HepG2 (cell line): Measurements from ENCODE around the gene CEACAM3. TPM values are rescaled to one million over a fixed set of nuclear protein-coding genes. Genes with fewer than 3 reads are reported as not detected.

Source experiments
- ELF1 ChIP-seq: sonication (generic); formaldehyde crosslinking; IDR thresholded peaks from 2 replicates; pipeline ENCODE4 v1.4.0; 2020; ENCODE audit warnings: missing genetic modification reagents
- GZF1 ChIP-seq: sonication (generic); formaldehyde crosslinking; IDR thresholded peaks from 2 replicates; pipeline ENCODE4 v1.5.1; 2020; ENCODE audit warnings: mild to moderate bottlenecking, missing genetic modification reagents
- HMG20A ChIP-seq: IDR thresholded peaks from 2 replicates; pipeline ENCODE4 v1.6.1; 2016; ENCODE audit warnings: borderline replicate concordance
- HNF1A ChIP-seq, 2 experiments: sonication (generic) in 1 of 2; formaldehyde crosslinking in 1 of 2; IDR thresholded peaks; 2 replicates each; pipeline versions ENCODE4 v1.4.0 to v1.6.1; 2016 to 2020; ENCODE audit warnings: borderline replicate concordance in 1 of 2, low read depth in 1 of 2, mild to moderate bottlenecking in 1 of 2, missing genetic modification reagents in 1 of 2
- KDM6A ChIP-seq: IDR thresholded peaks from 2 replicates; pipeline ENCODE4 v1.6.1; 2016; ENCODE audit warnings: low read depth
- KLF16 ChIP-seq, 2 experiments: sonication (generic) in 1 of 2; formaldehyde crosslinking in 1 of 2; IDR thresholded peaks; 2 replicates each; pipeline versions ENCODE4 v1.6.1 to v1.8.0; 2016 to 2023; ENCODE audit warnings: missing genetic modification reagents in 2 of 2, missing compliant biosample characterization in 1 of 2
- PAF1 ChIP-seq: IDR thresholded peaks from 2 replicates; pipeline ENCODE4 v1.6.1; 2016; ENCODE audit warnings: missing genetic modification reagents, missing compliant biosample characterization
- PHF5A ChIP-seq: IDR thresholded peaks from one replicate; pipeline ENCODE4 v1.6.1; 2018; ENCODE audit warnings: low read depth, missing genetic modification reagents; ENCODE audit not compliant: unreplicated experiment
- SIN3A ChIP-seq: IDR thresholded peaks from 2 replicates; pipeline ENCODE4 v1.6.1; 2011; ENCODE audit warnings: low read depth, mild to moderate bottlenecking, control low read depth, low read length, borderline replicate concordance
- SOX6 ChIP-seq, 2 experiments: fragments of 450-650 bp in 1 of 2; sonication (generic) in 1 of 2; formaldehyde crosslinking in 1 of 2; IDR thresholded peaks; 2 replicates each; pipeline versions ENCODE4 v1.4.0 to v1.6.1; 2017 to 2020; ENCODE audit warnings: antibody characterized with exemption in 1 of 2, mild to moderate bottlenecking in 1 of 2, missing genetic modification reagents in 1 of 2
- TCF12 ChIP-seq, 2 experiments: fragments of 450-650 bp in 1 of 2; sonication (generic) in 1 of 2; formaldehyde crosslinking in 1 of 2; IDR thresholded peaks; 2 replicates each; pipeline versions ENCODE4 v1.6.1 to v1.8.0; 2017 to 2022; ENCODE audit warnings: antibody characterized with exemption in 1 of 2, mild to moderate bottlenecking in 1 of 2, missing genetic modification reagents in 1 of 2, moderate library complexity in 1 of 2
- TEAD2 ChIP-seq: sonication (generic); formaldehyde crosslinking; IDR thresholded peaks from 2 replicates; pipeline ENCODE4 v1.9.0; 2021; ENCODE audit warnings: missing genetic modification reagents
- TFDP2 ChIP-seq: sonication (generic); formaldehyde crosslinking; IDR thresholded peaks from 2 replicates; pipeline ENCODE4 v1.4.0; 2020; ENCODE audit warnings: missing genetic modification reagents
- ZNF234 ChIP-seq: sonication (generic); formaldehyde crosslinking; conservative IDR thresholded peaks from 2 replicates; pipeline ENCODE4 v1.5.1; 2020; ENCODE audit warnings: mild to moderate bottlenecking, missing genetic modification reagents
- ZNF253 ChIP-seq: sonication (generic); formaldehyde crosslinking; IDR thresholded peaks from 2 replicates; pipeline ENCODE4 v1.8.0; 2022; ENCODE audit warnings: mild to moderate bottlenecking, missing genetic modification reagents, borderline replicate concordance
- ZNF703 ChIP-seq: sonication (generic); formaldehyde crosslinking; IDR thresholded peaks from 2 replicates; pipeline ENCODE4 v1.5.1; 2020; ENCODE audit warnings: missing genetic modification reagents, mild to moderate bottlenecking, moderate library complexity, borderline replicate concordance
- ZNF749 ChIP-seq: sonication (generic); formaldehyde crosslinking; IDR thresholded peaks from 2 replicates; pipeline ENCODE4 v1.8.0; 2022; ENCODE audit warnings: mild to moderate bottlenecking, missing genetic modification reagents, moderate library complexity, borderline replicate concordance
- ZSCAN20 ChIP-seq: sonication (generic); formaldehyde crosslinking; IDR thresholded peaks from 2 replicates; pipeline ENCODE4 v1.4.0; 2020; ENCODE audit warnings: missing genetic modification reagents, mild to moderate bottlenecking, borderline replicate concordance
- polyA plus RNA-seq, 8 experiments: library from polyadenylated mRNA; depleted of rRNA in 3 of 8; stranded (reverse) in 7 of 8; unstranded in 1 of 8; fragments of >200 nt; fragmentation: Illumina TruSeq in 4 of 8; extraction: Trizol in 4 of 8; gene quantifications; 2 replicates each; pipeline versions ENCODE4 v1.2.1 to v1.2.3, GENCODE V29; 2011 to 2016; ENCODE audit warnings: low read depth in 4 of 8, missing spikeins in 1 of 8, mixed read lengths in 1 of 8; ENCODE audit not compliant: insufficient read depth in 1 of 8
- total RNA-seq, 5 experiments: library from RNA; depleted of rRNA; stranded (reverse); fragments of >200 nt; fragmentation: Illumina TruSeq; extraction: Trizol; gene quantifications; 2 replicates each; pipeline ENCODE4 v1.2.3, GENCODE V29; 2016; ENCODE audit warnings: low read depth in 1 of 5
- TF ChIP-seq, protein P1 (sequence below): sonication (generic); formaldehyde crosslinking; IDR thresholded peaks from 2 replicates; pipeline ENCODE4 v1.4.0; 2020; ENCODE audit warnings: missing genetic modification reagents

The CEACAM3 gene
- total and polyA plus RNA-seq, 2 of the 13 experiments (the other 11 are each of a cell fraction or from before 2014, with no cell fraction given), result not detected

DNA sequence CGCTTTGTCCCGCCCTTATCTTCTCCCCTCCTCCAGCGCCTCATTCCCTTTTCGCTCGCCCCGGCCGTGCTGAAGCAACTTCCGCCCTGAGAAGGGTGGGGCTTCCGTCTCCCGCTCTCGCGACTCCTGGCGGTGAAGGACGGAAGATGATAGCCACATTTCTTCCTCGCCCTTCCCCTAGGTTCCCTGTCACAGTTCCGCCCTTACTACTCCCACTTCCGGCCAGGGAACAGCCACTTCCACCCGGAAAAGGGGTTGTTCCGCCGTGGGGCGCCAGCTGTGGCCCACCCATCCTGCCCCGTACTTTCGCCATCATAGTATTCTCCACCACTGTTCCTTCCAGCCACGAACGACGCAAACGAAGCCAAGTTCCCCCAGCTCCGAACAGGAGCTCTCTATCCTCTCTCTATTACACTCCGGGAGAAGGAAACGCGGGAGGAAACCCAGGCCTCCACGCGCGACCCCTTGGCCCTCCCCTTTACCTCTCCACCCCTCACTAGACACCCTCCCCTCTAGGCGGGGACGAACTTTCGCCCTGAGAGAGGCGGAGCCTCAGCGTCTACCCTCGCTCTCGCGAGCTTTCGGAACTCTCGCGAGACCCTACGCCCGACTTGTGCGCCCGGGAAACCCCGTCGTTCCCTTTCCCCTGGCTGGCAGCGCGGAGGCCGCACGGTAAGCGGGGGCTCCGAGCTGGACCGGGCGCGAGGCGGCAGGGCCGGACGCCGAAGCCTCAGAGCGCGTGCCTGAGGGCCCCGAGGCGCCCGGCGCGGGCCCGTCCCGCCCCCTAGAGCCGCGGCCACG is 63.4 kb downstream of the CEACAM3 start, which contains the start of gene RPS19 (continued):
- TF ChIP-seq HNF1A (IDR thresholded peaks at IDR 0.05; ENCODE audit: low read depth) (peak; percentile 45; the same call in 1 of the 2 replicates), HNF1A (CRISPR knock-in tag; IDR thresholded peaks at IDR 0.05; ENCODE audit: borderline replicate concordance) (peak; percentile 66), HMG20A (CRISPR knock-in tag) (no peak), TCF12 (IDR thresholded peaks at IDR 0.05) (no peak), TCF12 (CRISPR knock-in tag; IDR thresholded peaks at IDR 0.05) (no peak; the same call in 1 of the 2 replicates), GZF1 (CRISPR knock-in tag) (no peak), SIN3A (peak; percentile 93; the same call in 1 of the 2 replicates), SOX6 (IDR thresholded peaks at IDR 0.05) (no peak), SOX6 (CRISPR knock-in tag; IDR thresholded peaks at IDR 0.05) (peak; percentile 69), ZNF253 (no peak), PAF1 (CRISPR knock-in tag) (no peak), TFDP2 (peak; percentile 79), KLF16 (CRISPR knock-in tag; IDR thresholded peaks at IDR 0.05) (no peak; a peak in 1 of 4 replicates), KDM6A (no peak), ZNF234 (CRISPR knock-in tag) (no peak), ZNF703 (no peak; the same call in 1 of the 2 replicates), ZSCAN20 (CRISPR knock-in tag) (no peak), PHF5A (CRISPR knock-in tag) (peak; percentile 15), ELF1 (CRISPR knock-in tag) (peak; percentile 99), TEAD2 (CRISPR knock-in tag) (no peak), ZNF749 (CRISPR knock-in tag) (no peak)
- TF ChIP-seq, protein P1, sequence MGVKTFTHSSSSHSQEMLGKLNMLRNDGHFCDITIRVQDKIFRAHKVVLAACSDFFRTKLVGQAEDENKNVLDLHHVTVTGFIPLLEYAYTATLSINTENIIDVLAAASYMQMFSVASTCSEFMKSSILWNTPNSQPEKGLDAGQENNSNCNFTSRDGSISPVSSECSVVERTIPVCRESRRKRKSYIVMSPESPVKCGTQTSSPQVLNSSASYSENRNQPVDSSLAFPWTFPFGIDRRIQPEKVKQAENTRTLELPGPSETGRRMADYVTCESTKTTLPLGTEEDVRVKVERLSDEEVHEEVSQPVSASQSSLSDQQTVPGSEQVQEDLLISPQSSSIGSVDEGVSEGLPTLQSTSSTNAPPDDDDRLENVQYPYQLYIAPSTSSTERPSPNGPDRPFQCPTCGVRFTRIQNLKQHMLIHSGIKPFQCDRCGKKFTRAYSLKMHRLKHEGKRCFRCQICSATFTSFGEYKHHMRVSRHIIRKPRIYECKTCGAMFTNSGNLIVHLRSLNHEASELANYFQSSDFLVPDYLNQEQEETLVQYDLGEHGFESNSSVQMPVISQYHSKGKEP (CRISPR knock-in tag), result no peak
